ENCODE data around the gene OR2V2.

Gene OR2V2

GRCh38 chr5:181192337-181193046 is 45.1 kb downstream of the OR2V2 start:
- no peak for DNase-seq

GRCh38 chr5:181193656-181194055 is 46.3 kb downstream of the OR2V2 start:
- DNase-seq, result no peak

DNA sequence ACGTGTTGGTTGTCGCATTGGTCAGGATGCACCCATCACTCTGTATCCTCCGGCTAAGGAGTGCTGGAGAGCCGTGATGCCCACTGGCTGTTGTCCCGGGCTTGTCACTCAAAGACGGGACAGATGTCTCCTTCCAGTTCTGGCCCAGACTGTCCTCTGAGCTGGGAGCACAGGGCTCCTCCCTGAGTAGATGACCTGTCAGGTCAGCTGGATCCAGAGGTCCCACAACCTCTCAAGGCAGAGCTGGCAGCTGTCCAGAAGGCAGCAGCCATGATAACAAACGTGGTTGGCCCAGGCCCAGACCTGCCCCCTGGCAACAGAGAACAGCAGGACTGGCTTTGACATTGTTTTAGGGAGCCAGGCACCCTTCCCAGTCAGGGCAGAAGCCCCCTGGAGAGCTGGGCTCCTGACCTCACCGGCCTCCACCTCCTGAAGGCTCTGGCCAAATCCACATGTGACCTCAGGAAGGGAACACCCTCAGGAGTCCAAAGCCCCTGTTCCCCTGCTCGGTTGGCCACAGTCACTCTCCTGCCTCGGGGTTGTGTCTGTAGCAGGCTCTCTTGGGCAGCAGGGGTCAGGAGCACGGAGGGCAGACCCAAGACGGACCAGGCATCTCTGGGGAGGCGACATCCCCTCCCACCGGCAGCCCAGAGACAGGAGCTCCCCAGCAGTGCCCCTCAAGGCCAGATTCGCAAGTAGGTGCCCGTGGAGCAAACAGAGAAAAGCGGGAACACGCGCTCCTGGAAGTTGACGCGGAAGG is 47.3 kb downstream of the OR2V2 start:
- no peak for DNase-seq

GRCh38 chr5:181195249-181195761 is 47.9 kb downstream of the OR2V2 start:
- DNase-seq, result no peak

DNA sequence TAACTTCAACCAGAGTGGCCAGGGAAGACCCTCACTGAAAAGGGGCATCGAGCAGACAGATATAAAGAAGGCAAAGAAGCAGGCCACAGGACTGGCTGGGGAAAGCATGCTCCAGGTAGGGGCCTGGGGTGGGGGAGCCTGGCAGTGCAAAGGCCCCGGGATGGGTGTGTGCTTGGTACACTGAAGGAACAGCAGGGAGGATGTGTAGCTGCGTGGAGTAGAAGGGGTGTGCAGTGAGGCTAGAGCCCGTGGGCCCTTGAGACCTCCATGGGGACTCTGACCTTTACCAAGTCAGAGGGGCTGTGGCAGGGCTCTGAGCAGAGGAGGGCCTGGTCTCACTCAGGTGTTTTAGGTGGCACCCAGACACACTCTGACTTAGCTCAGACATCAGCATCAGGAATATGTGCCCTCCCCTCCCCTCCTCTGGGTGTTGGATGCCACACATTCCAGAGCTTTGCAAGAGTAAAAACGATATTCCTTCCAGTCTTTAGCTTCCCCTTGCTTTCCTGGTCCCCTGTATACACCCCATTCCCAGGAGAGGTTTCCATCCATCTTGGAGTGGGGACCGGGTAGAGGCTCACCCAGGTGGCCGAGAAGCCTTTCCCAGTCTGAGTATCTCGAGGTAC is 50.1 kb downstream of the OR2V2 start:
- DNase-seq, result no peak

GRCh38 chr5:181198106-181198685 is 50.8 kb downstream of the OR2V2 start:
- no peak for DNase-seq

- no peak for DNase-seq
These were observed 51.6 kb downstream of the OR2V2 start for GRCh38 chr5:181198905-181199519.

DNA sequence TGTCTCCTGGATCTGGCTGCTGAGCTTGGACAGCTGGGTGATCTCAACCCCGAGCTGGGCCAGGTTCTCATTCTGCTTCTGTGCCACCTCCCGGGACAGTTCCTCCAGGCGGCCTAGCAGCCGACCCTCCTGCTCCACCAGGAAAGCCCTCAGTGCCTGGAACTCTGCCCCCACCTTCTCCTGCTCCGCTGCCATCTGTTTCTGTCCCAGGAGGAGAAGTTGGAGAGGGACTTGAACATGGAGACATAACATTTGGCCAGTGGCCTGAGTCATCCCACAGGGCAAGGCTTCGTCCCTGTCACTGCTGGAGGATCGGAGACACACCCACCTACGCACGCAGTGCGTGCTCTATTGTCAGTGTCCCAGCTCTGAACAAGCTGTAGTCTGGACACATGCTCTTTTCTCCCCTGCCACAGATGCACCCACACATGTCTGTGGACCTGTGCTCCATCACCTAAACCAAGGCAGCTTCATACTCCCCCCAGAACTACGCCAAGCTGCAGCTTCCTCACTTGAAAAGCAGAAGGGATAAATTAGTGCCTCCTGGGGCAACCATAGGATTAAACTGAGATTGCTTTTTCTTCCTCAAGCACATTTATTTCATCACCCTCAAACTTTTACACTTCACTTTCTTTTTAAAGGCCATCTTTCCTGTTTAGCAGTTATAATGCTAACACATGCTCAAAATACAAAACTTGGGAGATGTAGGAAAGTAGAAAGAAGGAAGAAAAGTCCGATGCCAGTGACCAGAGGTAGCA is 52.7 kb downstream of the OR2V2 start:
- DNase-seq, result no peak

- no peak for DNase-seq
These were observed 53.4 kb downstream of the OR2V2 start for GRCh38 chr5:181200816-181201215.

DNA sequence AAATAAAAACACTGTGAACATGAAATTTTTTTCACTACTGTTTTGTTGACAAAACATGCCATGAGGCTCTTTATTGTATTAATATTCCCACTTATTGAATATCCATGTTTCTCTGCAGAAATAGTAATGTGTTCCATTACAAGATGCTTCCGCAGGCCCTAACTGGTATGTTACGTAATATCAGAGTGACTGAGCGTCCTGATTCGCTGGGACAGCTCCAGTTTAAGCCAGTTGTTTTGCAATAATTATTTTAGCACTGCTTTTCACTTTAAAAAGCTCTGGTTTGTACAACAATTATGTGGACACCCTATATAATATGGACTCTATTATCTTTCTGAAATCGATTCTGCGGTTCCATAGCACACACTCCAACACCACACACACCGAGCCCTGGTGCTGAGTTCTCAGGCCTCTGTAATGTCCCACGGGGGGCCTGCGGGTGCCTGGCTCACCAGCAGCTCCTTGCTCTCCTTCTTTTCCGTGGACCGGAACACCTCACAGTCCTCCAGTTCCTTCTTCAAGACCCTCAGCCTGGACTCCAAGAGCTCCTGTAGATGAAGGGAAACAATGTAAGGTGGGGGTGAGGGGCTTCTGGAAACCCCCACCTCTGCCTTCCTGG is 55.8 kb downstream of the OR2V2 start:
- DNase-seq, result no peak

- no peak for DNase-seq
These were observed 56.4 kb downstream of the OR2V2 start for GRCh38 chr5:181203777-181204112.

- no peak for DNase-seq
These were observed 56.9 kb downstream of the OR2V2 start for GRCh38 chr5:181204113-181204825.

DNA sequence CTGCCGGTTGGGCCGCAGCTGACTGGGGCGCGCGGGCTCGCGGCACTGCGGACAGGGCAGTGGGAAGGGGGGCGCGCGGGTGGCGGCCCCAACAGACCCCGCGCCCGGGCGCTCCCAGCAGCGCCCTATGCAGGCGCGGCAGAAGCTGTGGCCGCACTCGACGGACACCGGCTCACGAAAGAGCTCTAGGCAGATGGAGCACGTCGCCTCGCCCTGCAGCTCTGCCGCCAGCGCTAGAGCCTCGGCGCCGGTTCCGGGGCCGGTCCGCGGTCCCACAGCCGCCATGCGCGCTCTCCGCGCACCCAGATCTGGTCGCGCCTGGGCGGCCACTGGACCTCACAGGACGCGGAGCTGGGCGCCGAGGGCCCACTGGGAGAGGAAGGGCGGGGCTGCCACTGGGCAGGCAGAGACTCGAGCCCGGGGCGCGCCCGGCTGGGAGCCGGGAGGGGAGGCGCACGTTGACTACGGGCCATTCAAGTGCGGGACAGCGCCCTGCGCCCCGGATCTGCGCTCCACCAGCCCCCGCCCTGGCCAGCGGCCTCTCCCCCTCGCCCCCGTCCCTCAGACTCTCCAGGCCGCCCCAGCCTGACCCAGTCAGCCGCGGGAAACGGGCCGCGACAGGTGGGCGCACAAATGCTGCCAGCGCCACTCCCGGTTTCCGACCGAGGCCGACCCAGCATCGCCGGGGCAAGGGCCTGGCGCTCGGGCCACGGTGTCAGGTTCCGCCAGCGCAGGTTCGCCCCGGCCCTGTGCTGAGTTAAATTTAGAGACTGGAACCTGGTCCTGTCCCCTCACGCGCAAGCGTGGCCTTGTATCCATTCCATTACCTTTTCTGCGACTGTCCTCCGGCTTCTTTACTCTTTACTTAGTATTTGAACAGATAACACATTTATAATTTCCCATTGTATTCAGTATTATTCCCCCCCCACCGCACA is 57.7 kb downstream of the OR2V2 start, which contains the start of gene TRIM7:
TSS of gene TRIM7 (minus strand) at position 371 of the 935 bp plus-strand sequence. CDS start at position 285, 86 bp downstream.
- no peak for DNase-seq

DNA sequence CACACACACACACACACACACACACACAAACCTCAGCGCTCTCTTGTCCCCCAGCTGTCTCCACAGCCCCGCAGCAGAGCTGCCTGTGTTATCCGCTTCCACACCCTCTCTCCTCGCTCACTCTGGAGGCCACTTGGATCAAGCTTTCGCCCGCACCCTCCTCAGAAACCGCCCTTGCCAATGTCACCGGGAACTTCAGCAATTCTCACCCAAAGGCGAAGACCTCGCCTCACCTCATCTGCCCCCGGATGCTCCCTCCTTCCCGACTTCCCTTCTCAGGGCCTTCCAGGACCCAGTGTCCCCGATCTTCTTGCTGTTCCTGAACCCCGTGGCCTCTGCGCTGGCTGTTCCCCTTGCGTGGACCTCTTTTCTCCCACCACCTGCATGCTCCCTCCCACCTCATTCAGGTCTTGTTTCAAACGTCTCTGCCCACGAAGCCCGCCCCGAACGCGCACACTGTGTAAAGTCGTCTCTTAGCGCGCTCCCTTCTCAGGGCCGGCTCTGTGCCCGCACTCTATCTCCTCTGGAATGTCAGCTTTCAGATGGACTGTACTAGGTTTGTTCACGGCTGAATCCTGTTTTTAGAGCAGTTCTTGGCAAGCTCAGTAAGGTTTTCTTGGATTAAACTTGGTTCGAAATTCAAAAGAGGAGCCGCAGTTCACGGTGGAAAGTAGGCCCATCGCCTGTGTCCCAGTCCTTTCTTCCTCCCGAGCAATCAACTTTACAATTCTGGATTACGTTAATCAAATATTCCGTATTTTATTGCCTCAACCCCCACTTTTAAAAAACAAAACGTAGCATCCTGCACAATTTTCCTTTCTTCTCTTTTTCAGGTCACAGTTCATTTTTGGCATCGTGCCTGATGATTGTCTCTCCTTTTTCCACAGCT is 58.6 kb downstream of the OR2V2 start:
- no peak for DNase-seq

DNA sequence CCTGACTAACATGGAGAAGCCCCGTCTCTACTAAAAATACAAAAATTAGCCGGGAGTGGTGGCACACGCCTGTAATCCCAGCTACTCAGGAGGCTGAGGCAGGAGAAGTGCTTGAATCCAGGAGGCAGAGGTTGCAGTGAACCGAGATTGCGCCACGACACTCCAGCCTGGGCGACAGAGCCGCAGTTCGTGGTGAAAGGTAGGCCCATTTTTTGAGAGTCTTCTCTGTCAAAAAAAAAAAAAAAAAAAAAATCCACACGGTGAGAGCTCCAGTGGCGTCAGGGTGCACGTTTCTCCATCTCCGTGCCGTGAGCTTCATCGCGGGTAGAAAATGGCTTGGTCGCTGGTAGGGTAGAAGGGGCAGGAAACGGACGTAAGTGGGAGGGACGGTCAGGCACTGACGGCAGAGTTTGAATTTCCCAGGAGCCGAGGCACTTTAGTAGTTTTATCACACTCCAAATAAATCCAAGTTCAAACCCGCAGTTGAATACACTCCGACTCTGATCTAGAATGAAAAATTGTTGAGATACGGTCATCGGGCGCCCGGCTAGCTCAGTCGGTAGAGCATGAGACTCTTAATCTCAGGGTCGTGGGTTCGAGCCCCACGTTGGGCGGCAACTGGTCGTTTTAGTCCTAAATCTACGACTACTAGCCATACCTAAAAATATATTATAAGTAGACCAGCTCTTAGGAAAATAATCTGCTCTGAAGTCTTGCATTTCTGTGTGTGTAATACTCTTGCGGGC is 60.0 kb downstream of the OR2V2 start:
- DNase-seq, result no peak

- no peak for DNase-seq
These were observed 60.5 kb downstream of the OR2V2 start for GRCh38 chr5:181207960-181208253.
